ENCODE data around the gene PHAX.

GRCh38 chr5:126568206-126568755 is 32.5 kb upstream of the PHAX start:
- no peak for TF ChIP-seq EZH2phosphoT487 (IDR thresholded peaks at IDR 0.05; ENCODE audit: insufficient read depth, low read depth)
- no peak for TF ChIP-seq EZH2 (IDR thresholded peaks at IDR 0.05; ENCODE audit: insufficient read depth, poor library complexity, severe bottlenecking)

All from GM23248 (cell line).